GM23248 (cell line): ENCODE data around the gene NBL1. TPM values are rescaled to one million over a fixed set of nuclear protein-coding genes. Genes with fewer than 3 reads are reported as not detected.

Experiments
- DNase-seq: peaks from one replicate; pipeline ENCODE4 v3.0.0-alpha.2; 2015
- H2AFZ ChIP-seq: fragments of 200-600 bp; sonication (generic); 2 replicates; pipeline ENCODE4 v1.6.1; 2016; ENCODE audit warnings: antibody characterized with exemption
- H3F3A ChIP-seq: fragments of 200-600 bp; sonication (generic); 2 replicates; pipeline ENCODE4 v1.6.1; 2016; ENCODE audit warnings: mild to moderate bottlenecking, antibody characterized with exemption, mixed run types; ENCODE audit not compliant: insufficient read depth
- H3K27ac ChIP-seq: fragments of 200-600 bp; sonication (generic); 2 replicates; pipeline ENCODE4 v1.5.1; 2016; ENCODE audit warnings: mild to moderate bottlenecking
- H3K27me3 ChIP-seq: fragments of 200-600 bp; sonication (generic); replicated peaks from 2 replicates; pipeline ENCODE4 v1.6.1; 2016; ENCODE audit warnings: mild to moderate bottlenecking; ENCODE audit not compliant: insufficient read depth
- H3K36me3 ChIP-seq: fragments of 200-600 bp; sonication (generic); 2 replicates; pipeline ENCODE4 v1.6.1; 2016; ENCODE audit warnings: low read depth, mild to moderate bottlenecking
- H3K4me1 ChIP-seq: fragments of 200-600 bp; sonication (generic); 2 replicates; pipeline ENCODE4 v1.6.1; 2016; ENCODE audit warnings: mild to moderate bottlenecking; ENCODE audit not compliant: insufficient read depth
- H3K4me2 ChIP-seq: fragments of 200-600 bp; sonication (generic); one replicate; pipeline ENCODE4 v1.6.1; 2016; ENCODE audit warnings: mild to moderate bottlenecking; ENCODE audit not compliant: unreplicated experiment
- H3K4me3 ChIP-seq: fragments of 200-600 bp; sonication (generic); 2 replicates; pipeline ENCODE4 v1.5.1; 2016; ENCODE audit warnings: mild to moderate bottlenecking
- H3K79me2 ChIP-seq: fragments of 200-600 bp; sonication (generic); 2 replicates; pipeline ENCODE4 v1.6.1; 2016; ENCODE audit warnings: mild to moderate bottlenecking; ENCODE audit not compliant: insufficient read depth
- H3K9ac ChIP-seq: fragments of 200-600 bp; sonication (generic); 2 replicates; pipeline ENCODE4 v1.6.1; 2016; ENCODE audit warnings: mild to moderate bottlenecking
- H3K9me2 ChIP-seq: fragments of 200-600 bp; sonication (generic); 2 replicates; pipeline ENCODE4 v1.6.1; 2016; ENCODE audit warnings: mixed run types, mild to moderate bottlenecking, moderate library complexity; ENCODE audit not compliant: insufficient read depth
- H3K9me3 ChIP-seq: fragments of 200-600 bp; sonication (generic); one replicate; pipeline ENCODE4 v1.6.1; 2017; ENCODE audit warnings: low read depth
- H4K20me1 ChIP-seq: fragments of 200-600 bp; sonication (generic); 2 replicates; pipeline ENCODE4 v1.6.0; 2016; ENCODE audit not compliant: insufficient read depth
- EZH2 ChIP-seq: fragments of 200-600 bp; sonication (generic); IDR thresholded peaks from 2 replicates; pipeline ENCODE4 v1.6.1; 2018; ENCODE audit warnings: antibody characterized with exemption, mild to moderate bottlenecking; ENCODE audit not compliant: insufficient read depth, poor library complexity, severe bottlenecking
- EZH2phosphoT487 ChIP-seq: fragments of 200-600 bp; sonication (generic); IDR thresholded peaks from 2 replicates; pipeline ENCODE4 v1.6.1; 2018; ENCODE audit warnings: antibody characterized with exemption, moderate library complexity, mild to moderate bottlenecking, low read depth; ENCODE audit not compliant: insufficient read depth
- WGBS, 2 experiments: methylation state at CpG; one replicate each; pipeline ENCODE4 v1.1.6; 2015 to 2017; ENCODE audit warnings: low lambda C conversion rate in 2 of 2, low coverage in 1 of 2; ENCODE audit errors: missing lambda C conversion rate in 2 of 2; 5-methylcytosine and 5-hydroxymethylcytosine counted together
- in situ Hi-C: fragments of 300-500 bp; cut with MboI; formaldehyde crosslinking; loops from 2 replicates; pipeline ENCODE4 v1.15.0; 2020
- polyA plus RNA-seq: library from polyadenylated mRNA; unstranded; fragments of >200 nt; fragmentation: Nextera tagmentation; extraction: Ambion mirVana; gene quantifications from 2 replicates; pipeline ENCODE4 v1.2.1, GENCODE V29; 2016
- total RNA-seq: library from RNA; depleted of rRNA; stranded (reverse); fragments of >200 nt; shearing (Covaris generic); gene quantifications from 2 replicates; pipeline ENCODE4 v1.2.3, GENCODE V29; 2014

The NBL1 gene
- total and polyA plus RNA-seq, 2 experiments from 2014 or later, result 239 to 290 TPM

DNA sequence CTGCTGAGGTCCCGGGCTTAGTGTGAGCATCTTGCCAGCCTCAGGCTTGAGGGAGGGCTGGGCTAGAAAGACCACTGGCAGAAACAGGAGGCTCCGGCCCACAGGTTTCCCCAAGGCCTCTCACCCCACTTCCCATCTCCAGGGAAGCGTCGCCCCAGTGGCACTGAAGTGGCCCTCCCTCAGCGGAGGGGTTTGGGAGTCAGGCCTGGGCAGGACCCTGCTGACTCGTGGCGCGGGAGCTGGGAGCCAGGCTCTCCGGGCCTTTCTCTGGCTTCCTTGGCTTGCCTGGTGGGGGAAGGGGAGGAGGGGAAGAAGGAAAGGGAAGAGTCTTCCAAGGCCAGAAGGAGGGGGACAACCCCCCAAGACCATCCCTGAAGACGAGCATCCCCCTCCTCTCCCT, 13.4 kb downstream of the NBL1 start:
- in situ Hi-C loops, result no loop called here
- H4K20me1 ChIP-seq, result no peaks in the 10 kb centered on the region
- DNase-seq, result no peak
- no peaks in the 10 kb centered on the region for H3K9me3 ChIP-seq
- no peaks in the 10 kb centered on the region for H3K9me2 ChIP-seq
- 82 to 86% methylated on average over 8 to 10 of the region's 10 CpGs for WGBS, 2 experiments
- H3K79me2 ChIP-seq, result peaks cover 52% of the 10 kb centered on the region
- TF ChIP-seq EZH2 (no peak), EZH2phosphoT487 (no peak)
- H3K27me3 ChIP-seq, result no peaks in the 10 kb centered on the region
- no peak overlapping the region for H3K9ac ChIP-seq
- H3K4me2 ChIP-seq, result no peak overlapping the region
- peaks cover 21% of the 10 kb centered on the region for H3K4me1 ChIP-seq
- H3K4me3 ChIP-seq, result no peak overlapping the region
- H3F3A ChIP-seq, result peaks cover 22% of the 10 kb centered on the region
- H3K27ac ChIP-seq, result no peak overlapping the region
- H2AFZ ChIP-seq, result no peak overlapping the region
- peaks cover 8% of the 10 kb centered on the region; the same call in 1 of the 2 replicates for H3K36me3 ChIP-seq

DNA sequence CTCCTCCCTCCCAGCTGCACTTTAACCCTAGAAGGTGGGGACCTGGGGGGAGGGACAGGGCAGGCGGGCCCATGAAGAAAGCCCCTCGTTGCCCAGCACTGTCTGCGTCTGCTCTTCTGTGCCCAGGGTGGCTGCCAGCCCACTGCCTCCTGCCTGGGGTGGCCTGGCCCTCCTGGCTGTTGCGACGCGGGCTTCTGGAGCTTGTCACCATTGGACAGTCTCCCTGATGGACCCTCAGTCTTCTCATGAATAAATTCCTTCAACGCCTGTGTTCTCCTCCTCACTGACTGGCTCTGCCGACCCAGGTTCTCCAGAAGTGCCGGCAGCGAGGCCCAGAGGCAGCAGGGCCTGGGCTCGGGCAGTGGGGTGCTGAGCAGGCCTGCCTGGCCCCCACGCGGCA, 14.1 kb downstream of the NBL1 start:
- H2AFZ ChIP-seq, result no peak overlapping the region
- H4K20me1 ChIP-seq, result no peaks in the 10 kb centered on the region
- no peaks in the 10 kb centered on the region for H3K9me3 ChIP-seq
- H3F3A ChIP-seq, result peaks cover 22% of the 10 kb centered on the region
- H3K27ac ChIP-seq, result no peak overlapping the region
- no peak overlapping the region for H3K4me3 ChIP-seq
- in situ Hi-C loops, result no loop called here
- H3K79me2 ChIP-seq, result peaks cover 46% of the 10 kb centered on the region
- peaks cover 17% of the 10 kb centered on the region for H3K4me1 ChIP-seq
- 76 to 77% methylated on average over 13 of the region's 13 CpGs for WGBS, 2 experiments
- peaks cover 8% of the 10 kb centered on the region; the same call in 1 of the 2 replicates for H3K36me3 ChIP-seq
- no peak for TF ChIP-seq EZH2
- no peak for TF ChIP-seq EZH2phosphoT487
- H3K4me2 ChIP-seq, result no peak overlapping the region
- no peaks in the 10 kb centered on the region for H3K9me2 ChIP-seq
- no peaks in the 10 kb centered on the region for H3K27me3 ChIP-seq
- no peak for DNase-seq
- H3K9ac ChIP-seq, result no peak overlapping the region

DNA sequence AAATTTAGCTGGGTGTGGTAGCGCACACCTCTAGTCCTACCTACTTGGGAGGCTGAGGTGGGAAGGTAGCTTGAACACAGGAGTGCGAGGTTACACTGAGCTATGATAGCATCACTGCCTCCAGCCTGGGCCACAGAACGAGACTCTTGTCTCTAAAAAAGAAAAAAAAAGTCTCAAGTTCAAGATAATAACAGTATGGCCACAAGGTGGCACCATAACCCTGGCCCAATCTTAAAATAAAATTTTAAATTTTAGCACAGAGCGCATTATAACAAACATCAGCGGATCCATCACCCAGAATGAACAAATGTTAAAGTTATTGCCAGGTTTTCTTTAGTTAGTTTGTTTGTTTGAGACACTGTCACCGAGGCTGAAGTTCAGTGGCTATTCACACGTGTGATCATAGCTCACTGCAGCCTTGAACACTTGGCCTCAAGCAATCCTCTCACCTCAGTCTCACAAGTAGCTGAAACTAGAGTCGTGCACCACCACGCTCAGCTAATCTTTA, 17.7 kb downstream of the NBL1 start:
- Histone ChIP-seq H3K4me3 (no peak overlapping the region), H3K4me2 (no peak overlapping the region), H3K9me2 (no peaks in the 10 kb centered on the region), H3K36me3 (peaks cover 8% of the 10 kb centered on the region; the same call in 1 of the 2 replicates), H3K4me1 (peaks cover 8% of the 10 kb centered on the region), H3K9me3 (no peaks in the 10 kb centered on the region), H4K20me1 (no peaks in the 10 kb centered on the region), H3K27me3 (peaks cover 25% of the 10 kb centered on the region), H3K79me2 (peaks cover 10% of the 10 kb centered on the region; the same call in 1 of the 2 replicates), H3K9ac (no peak overlapping the region), H2AFZ (no peak overlapping the region), H3F3A (peaks cover 15% of the 10 kb centered on the region), H3K27ac (no peak overlapping the region)
- WGBS, 2 experiments, result 1 to 2% methylated on average over 9 of the region's 9 CpGs
- no peak for TF ChIP-seq EZH2
- TF ChIP-seq EZH2phosphoT487, result no peak
- peak; percentile 69 for DNase-seq
- in situ Hi-C loops, result no loop called here

DNA sequence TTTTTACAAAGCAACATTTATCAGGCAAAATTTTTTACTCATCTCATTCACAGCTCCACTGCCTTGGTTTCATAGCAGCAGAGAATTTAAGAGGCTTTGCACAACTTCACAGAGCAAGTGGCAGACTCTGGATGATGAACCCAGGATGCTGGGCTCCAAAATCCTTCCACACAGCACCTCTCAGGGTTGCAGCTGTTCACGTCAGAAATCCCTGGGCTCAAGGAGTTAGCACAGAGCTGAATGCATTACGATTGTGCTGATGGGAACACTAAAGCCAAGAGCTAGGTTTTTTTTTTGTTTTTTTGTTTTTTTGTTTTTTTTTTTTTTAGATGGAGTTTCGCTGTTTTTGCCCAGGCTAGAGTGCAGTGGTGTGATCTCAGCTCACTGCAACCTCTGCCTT, 18.2 kb downstream of the NBL1 start:
- peaks cover 25% of the 10 kb centered on the region for H3K27me3 ChIP-seq
- in situ Hi-C loops, result no loop called here
- no peak overlapping the region for H2AFZ ChIP-seq
- H3K4me1 ChIP-seq, result peaks cover 8% of the 10 kb centered on the region
- no peak overlapping the region for H3K4me2 ChIP-seq
- H3K4me3 ChIP-seq, result no peak overlapping the region
- peaks cover 15% of the 10 kb centered on the region for H3F3A ChIP-seq
- H3K9ac ChIP-seq, result no peak overlapping the region
- H3K36me3 ChIP-seq, result peaks cover 8% of the 10 kb centered on the region; the same call in 1 of the 2 replicates
- 40 to 44% methylated on average over 3 of the region's 3 CpGs for WGBS, 2 experiments
- TF ChIP-seq EZH2 (no peak), EZH2phosphoT487 (no peak)
- H4K20me1 ChIP-seq, result no peaks in the 10 kb centered on the region
- peaks cover 5% of the 10 kb centered on the region; the same call in 1 of the 2 replicates for H3K79me2 ChIP-seq
- H3K27ac ChIP-seq, result no peak overlapping the region
- H3K9me3 ChIP-seq, result no peaks in the 10 kb centered on the region
- no peak for DNase-seq
- H3K9me2 ChIP-seq, result no peaks in the 10 kb centered on the region
